Caco-2 (cell line): Measurements from ENCODE around the gene ZNF814. TPM values are rescaled to one million over a fixed set of nuclear protein-coding genes. Genes with fewer than 3 reads are reported as not detected.
"Not testable (repeated sequence)": the region's sequence is repeated elsewhere in the genome, so short reads cannot be mapped to it uniquely, and the experiment has no call there.

ENCODE experiments used
- BruUV-seq: library from RNA; stranded (reverse); fragments of 400-500 nt; replicated peaks from 2 replicates; lab custom pipeline; 2021; lab: Mats Ljungman, UMichigan
- CTCF ChIA-PET: fragments of 300-600 bp; sonication (Branson Sonifier 250); formaldehyde crosslinking; loops from one replicate; lab custom pipeline; 2022; ENCODE audit warnings: antibody characterized with exemption; lab: Charles Lee
- POLR2A ChIA-PET: fragments of 300-600 bp; sonication (Branson Sonifier 250); formaldehyde crosslinking; loops from one replicate; lab custom pipeline; 2022; ENCODE audit warnings: antibody characterized with exemption; lab: Charles Lee
- DNase-seq, 2 experiments: peaks; one replicate each; pipeline versions ENCODE4 v3.0.0 to v3.0.0-alpha.2; 2020 to 2022
- H3K27me3 ChIP-seq: replicated peaks from 2 replicates; pipeline ENCODE4 v1.6.0; 2011; ENCODE audit warnings: low read length; ENCODE audit not compliant: control insufficient read depth, insufficient read depth
- H3K36me3 ChIP-seq: 2 replicates; pipeline ENCODE4 v1.5.1; 2011; ENCODE audit warnings: low read length; ENCODE audit not compliant: control insufficient read depth, insufficient read depth
- H3K4me1 ChIP-seq: fragments of 250-450 bp; sonication (Bioruptor Pico); 2 replicates; pipeline ENCODE4 v1.5.1; 2020; ENCODE audit warnings: mild to moderate bottlenecking
- H3K4me3 ChIP-seq: 2 replicates; pipeline ENCODE4 v1.5.1; 2011; ENCODE audit warnings: low read depth, mild to moderate bottlenecking, control low read depth, low read length
- H3K9me3 ChIP-seq: fragments of 250-450 bp; sonication (Bioruptor Pico); 2 replicates; pipeline ENCODE4 v1.5.1; 2020; ENCODE audit warnings: mild to moderate bottlenecking, moderate library complexity
- H3K27ac Mint-ChIP-seq: one replicate; pipeline ENCODE4 v1.8.0; 2022; ENCODE audit warnings: mixed read lengths; ENCODE audit not compliant: unreplicated experiment
- H3K27me3 Mint-ChIP-seq: one replicate; pipeline ENCODE4 v1.8.0; 2022; ENCODE audit warnings: mixed read lengths; ENCODE audit not compliant: insufficient read depth, unreplicated experiment
- H3K36me3 Mint-ChIP-seq: one replicate; pipeline ENCODE4 v1.8.0; 2022; ENCODE audit warnings: mild to moderate bottlenecking, mixed read lengths; ENCODE audit not compliant: insufficient read depth, unreplicated experiment
- H3K4me1 Mint-ChIP-seq: one replicate; pipeline ENCODE4 v1.8.0; 2022; ENCODE audit warnings: low read depth, mixed read lengths; ENCODE audit not compliant: unreplicated experiment
- H3K4me3 Mint-ChIP-seq: one replicate; pipeline ENCODE4 v1.8.0; 2022; ENCODE audit warnings: mild to moderate bottlenecking, moderate library complexity, mixed read lengths; ENCODE audit not compliant: unreplicated experiment
- H3K9me3 Mint-ChIP-seq: one replicate; pipeline ENCODE4 v1.8.0; 2022; ENCODE audit warnings: mixed read lengths; ENCODE audit not compliant: unreplicated experiment
- intact Hi-C: fragments of 100-400 bp; cut with micrococcal nuclease; formaldehyde crosslinking; loops from one replicate; pipeline ENCODE4 v1.10.0; 2022; ENCODE audit not compliant: unreplicated experiment
- total RNA-seq: library from RNA; stranded (reverse); gene quantifications from 2 replicates; pipeline ENCODE4 v1.2.3, GENCODE V29; 2022
- TF ChIP-seq, protein P1 (sequence below), 2 experiments: fragments of 200-600 bp in 1 of 2; IDR thresholded peaks; 1 replicate in 1 of 2; 2 replicates in 1 of 2; pipeline versions ENCODE4 v1.5.1 to v1.8.0; 2011 to 2022; ENCODE audit warnings: antibody characterized with exemption in 1 of 2, control low read depth in 1 of 2, inconsistent platforms in 1 of 2, low read depth in 1 of 2, low read length in 1 of 2, mild to moderate bottlenecking in 1 of 2, moderate library complexity in 1 of 2; ENCODE audit not compliant: insufficient read depth in 1 of 2, severe bottlenecking in 1 of 2, unreplicated experiment in 1 of 2

ZNF814 gene
- total RNA-seq, 1 experiment from 2014 or later: 8.3 TPM

DNA sequence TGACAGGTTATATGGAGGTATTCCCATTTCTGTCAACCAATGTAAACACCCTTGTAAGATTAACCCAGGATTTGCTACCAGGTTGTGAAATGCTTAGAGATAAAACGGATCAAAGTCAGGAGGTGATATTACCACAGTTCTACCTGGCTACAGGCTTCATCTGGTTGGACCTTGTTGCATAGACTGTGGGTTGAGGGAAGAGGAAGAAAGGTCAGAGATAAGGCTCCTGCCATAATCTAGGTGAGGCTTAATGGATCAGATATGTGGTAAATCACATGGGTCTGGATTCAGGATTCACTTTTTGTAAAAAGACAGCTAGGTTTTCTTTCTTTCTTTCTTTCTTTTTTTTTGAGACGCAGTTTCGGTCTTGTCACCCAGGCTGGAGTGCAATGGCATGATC is 67.3 kb downstream of the ZNF814 start:
- BruUV-seq, H3K27me3 ChIP-seq, H3K27ac Mint-ChIP-seq, POLR2A ChIA-PET, intact Hi-C loops, H3K4me3 ChIP-seq, H3K9me3 ChIP-seq, H3K27me3 Mint-ChIP-seq, CTCF ChIA-PET, H3K9me3 Mint-ChIP-seq, H3K36me3 ChIP-seq: not testable (repeated sequence)
- Mint-ChIP-seq H3K4me1 (peaks cover 48% of the 10 kb centered on the region), H3K4me3 (peak overlapping the region; percentile 98), H3K36me3 (peaks cover 67% of the 10 kb centered on the region)
- peak; percentile 54 to 62 for DNase-seq
- H3K4me1 ChIP-seq: peaks cover 48% of the 10 kb centered on the region

- H3K27me3 ChIP-seq, CTCF ChIA-PET, H3K36me3 ChIP-seq, intact Hi-C loops, POLR2A ChIA-PET, H3K27me3 Mint-ChIP-seq, H3K9me3 ChIP-seq, BruUV-seq, H3K9me3 Mint-ChIP-seq, H3K4me3 ChIP-seq: not testable (repeated sequence)
- H3K4me3 Mint-ChIP-seq: peak overlapping the region; percentile 98
- H3K36me3 Mint-ChIP-seq: peaks cover 67% of the 10 kb centered on the region
- H3K27ac Mint-ChIP-seq: peak overlapping the region; percentile 94
- peak; percentile 51 to 74 for DNase-seq
- H3K4me1 ChIP-seq: peaks cover 52% of the 10 kb centered on the region
- peaks cover 52% of the 10 kb centered on the region for H3K4me1 Mint-ChIP-seq
These were observed 67.7 kb downstream of the ZNF814 start for GRCh38 chr19:57821095-57821494.

GRCh38 chr19:57820599-57820998 is 68.2 kb downstream of the ZNF814 start:
- Mint-ChIP-seq H3K27me3 (no peaks in the 10 kb centered on the region), H3K9me3 (no peaks in the 10 kb centered on the region), H3K4me3 (peak overlapping the region; percentile 98), H3K36me3 (peaks cover 67% of the 10 kb centered on the region), H3K27ac (peak overlapping the region; percentile 94), H3K4me1 (peaks cover 57% of the 10 kb centered on the region)
- no peaks in the 10 kb centered on the region; the same call in 1 of the 2 replicates for H3K36me3 ChIP-seq
- TF ChIP-seq, protein P1, sequence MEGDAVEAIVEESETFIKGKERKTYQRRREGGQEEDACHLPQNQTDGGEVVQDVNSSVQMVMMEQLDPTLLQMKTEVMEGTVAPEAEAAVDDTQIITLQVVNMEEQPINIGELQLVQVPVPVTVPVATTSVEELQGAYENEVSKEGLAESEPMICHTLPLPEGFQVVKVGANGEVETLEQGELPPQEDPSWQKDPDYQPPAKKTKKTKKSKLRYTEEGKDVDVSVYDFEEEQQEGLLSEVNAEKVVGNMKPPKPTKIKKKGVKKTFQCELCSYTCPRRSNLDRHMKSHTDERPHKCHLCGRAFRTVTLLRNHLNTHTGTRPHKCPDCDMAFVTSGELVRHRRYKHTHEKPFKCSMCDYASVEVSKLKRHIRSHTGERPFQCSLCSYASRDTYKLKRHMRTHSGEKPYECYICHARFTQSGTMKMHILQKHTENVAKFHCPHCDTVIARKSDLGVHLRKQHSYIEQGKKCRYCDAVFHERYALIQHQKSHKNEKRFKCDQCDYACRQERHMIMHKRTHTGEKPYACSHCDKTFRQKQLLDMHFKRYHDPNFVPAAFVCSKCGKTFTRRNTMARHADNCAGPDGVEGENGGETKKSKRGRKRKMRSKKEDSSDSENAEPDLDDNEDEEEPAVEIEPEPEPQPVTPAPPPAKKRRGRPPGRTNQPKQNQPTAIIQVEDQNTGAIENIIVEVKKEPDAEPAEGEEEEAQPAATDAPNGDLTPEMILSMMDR (IDR thresholded peaks at IDR 0.05; ENCODE audit: insufficient read depth in 1 of 2, low read depth in 1 of 2, low read length in 1 of 2, severe bottlenecking in 1 of 2, unreplicated experiment in 1 of 2): no peak
- intact Hi-C loops: no loop called here
- no TSS peak for BruUV-seq
- no peaks in the 10 kb centered on the region for H3K9me3 ChIP-seq
- H3K27me3 ChIP-seq: no peaks in the 10 kb centered on the region
- no peak for DNase-seq
- peaks cover 57% of the 10 kb centered on the region for H3K4me1 ChIP-seq
- H3K4me3 ChIP-seq: peak overlapping the region; percentile 48
- ChIA-PET POLR2A (no interaction called here), CTCF (no interaction called here)

DNA sequence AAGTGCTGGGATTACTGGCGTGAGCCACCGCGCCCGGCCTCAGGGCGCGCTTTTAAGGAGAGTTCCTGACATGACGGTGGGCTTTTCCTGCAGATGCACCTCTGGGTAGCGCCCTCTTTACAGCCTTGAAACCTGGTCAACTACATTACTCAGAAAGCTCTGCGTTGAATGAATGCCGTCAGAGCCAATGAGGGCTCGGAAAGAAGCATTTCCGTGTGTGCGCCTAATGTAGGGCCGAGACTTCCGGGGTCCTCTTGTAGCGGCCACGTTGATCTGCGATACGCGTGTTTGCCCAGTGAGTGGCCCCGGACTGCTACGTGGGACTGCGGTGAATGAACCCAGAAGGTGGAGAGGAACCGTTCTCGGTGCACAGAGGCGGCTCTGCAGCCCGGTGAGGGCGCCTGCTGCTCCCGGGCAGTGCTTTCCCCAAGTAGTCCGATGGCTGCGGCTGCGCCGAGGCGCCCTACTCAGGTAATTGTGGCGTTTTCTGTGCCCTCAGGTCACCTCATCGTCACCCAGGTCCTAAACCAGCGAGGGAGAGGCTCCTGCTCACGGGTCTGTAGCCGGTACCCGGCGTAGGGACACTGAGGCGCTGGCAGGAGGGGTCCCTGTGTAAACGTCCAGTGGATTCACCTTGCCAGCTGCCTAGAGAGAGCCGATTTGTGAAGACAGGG is 69.2 kb downstream of the ZNF814 start:
- POLR2A ChIA-PET: interaction anchor here (0.6 to 1.3 kb wide), 4 partner anchors 22 to 97 kb away, joined by 3 to 7 read pairs (median 6); partner anchors contain the start of genes ZNF417 and ZNF587
- TSS peak; percentile 40 for BruUV-seq
- Mint-ChIP-seq H3K27ac (peak overlapping the region; percentile 94), H3K36me3 (peaks cover 71% of the 10 kb centered on the region), H3K9me3 (no peaks in the 10 kb centered on the region), H3K4me1 (peaks cover 62% of the 10 kb centered on the region), H3K27me3 (no peaks in the 10 kb centered on the region), H3K4me3 (peak overlapping the region; percentile 98)
- intact Hi-C loops: loop anchor here (10.0 kb wide), 1 partner anchor 95 kb away; the partner anchor contains the start of gene ZNF417
- DNase-seq: peak; percentile 89 to 95
- H3K36me3 ChIP-seq: no peaks in the 10 kb centered on the region; the same call in 1 of the 2 replicates
- CTCF ChIA-PET: interaction anchor here (0.6 to 1.3 kb wide), 4 partner anchors 11 to 239 kb away, joined by 3 to 13 read pairs (median 5); no protein-coding TSS in a partner anchor
- no peaks in the 10 kb centered on the region for H3K9me3 ChIP-seq
- H3K4me1 ChIP-seq: peaks cover 59% of the 10 kb centered on the region
- TF ChIP-seq, protein P1 (IDR thresholded peaks at IDR 0.05; ENCODE audit: insufficient read depth in 1 of 2, low read depth in 1 of 2, low read length in 1 of 2, severe bottlenecking in 1 of 2, unreplicated experiment in 1 of 2): peak in 1 of 2 experiments; percentile 16
- peak overlapping the region; percentile 48 for H3K4me3 ChIP-seq
- H3K27me3 ChIP-seq: no peaks in the 10 kb centered on the region
